ENCODE data around the gene MXI1.

DNA sequence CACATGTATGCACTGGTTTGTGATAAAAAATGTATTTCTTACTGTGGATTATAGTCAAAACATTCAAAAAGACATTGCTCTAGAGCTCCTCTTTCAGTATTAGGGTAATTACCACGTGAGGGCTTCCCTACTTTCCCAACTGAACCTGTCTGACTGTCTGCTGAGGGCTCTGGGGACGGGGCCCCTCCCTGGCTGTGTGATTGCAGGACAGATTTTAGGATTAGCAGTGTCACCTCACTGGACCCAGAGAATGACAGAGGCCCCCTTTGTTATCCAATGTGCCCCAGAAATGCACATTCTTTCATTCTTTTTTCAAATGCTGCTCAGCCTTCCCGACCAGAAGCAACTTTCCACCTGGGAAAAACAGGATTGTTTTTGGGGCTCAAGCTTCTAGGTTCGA is 43.6 kb upstream of the MXI1 start:
- TF ChIP-seq ZNF274 (IDR thresholded peaks at IDR 0.05; ENCODE audit: low read depth, low read length): no peak
- no peak for TF ChIP-seq YY1 (IDR thresholded peaks at IDR 0.05; ENCODE audit: insufficient read depth, insufficient read length)
- no peak for TF ChIP-seq SUZ12 (IDR thresholded peaks at IDR 0.05; ENCODE audit: extremely low read depth, insufficient read depth, insufficient read length)

Measured in NT2/D1 (cell line).